GM12878 (cell line): Measurements from ENCODE around the gene LRP8. TPM values are rescaled to one million over a fixed set of nuclear protein-coding genes. Genes with fewer than 3 reads are reported as not detected.

ENCODE experiments used
- ATAC-seq: fragments of 200-7000 bp; cut with Tn5 transposase; 3 replicates; pipeline ENCODE4 v1.9.1; 2020; ENCODE audit warnings: mild to moderate bottlenecking, moderate library complexity
- BruUV-seq: library from RNA; stranded (reverse); fragments of 400-500 nt; replicated peaks from 2 replicates; lab custom pipeline; 2021; lab: Mats Ljungman, UMichigan
- CTCF ChIA-PET: fragments of 300-600 bp; sonication (Branson Sonifier 250); formaldehyde crosslinking; extraction: SDS; loops from one replicate; lab custom pipeline; 2021; ENCODE audit warnings: inconsistent platforms; lab: Yijun Ruan, JAX
- POLR2A ChIA-PET: fragments of 350-600 bp; formaldehyde crosslinking; extraction: SDS; loops from one replicate; lab custom pipeline; 2021; ENCODE audit warnings: inconsistent platforms; lab: Charles Lee
- RAD21 ChIA-PET: fragments of 300-600 bp; sonication (Branson Sonifier 250); formaldehyde crosslinking; loops from one replicate; lab custom pipeline; 2023; ENCODE audit warnings: antibody characterized with exemption; ENCODE audit not compliant: unreplicated experiment; lab: Charles Lee
- SMC1A ChIA-PET: fragments of 300-600 bp; sonication (Branson Sonifier 250); formaldehyde crosslinking; loops from one replicate; lab custom pipeline; 2023; ENCODE audit not compliant: unreplicated experiment, uncharacterized antibody; lab: Charles Lee
- DNase-seq: peaks from one replicate; pipeline ENCODE4 v3.0.0-alpha.2; 2011; ENCODE audit warnings: low read depth, low spot score
- FAIRE-seq: peaks from 3 replicates; lab custom pipeline; 2011; peaks lifted over from hg19 to GRCh38; lab: Jason Lieb, UNC
- H2AFZ ChIP-seq: 2 replicates; pipeline ENCODE4 v1.6.0; 2011; ENCODE audit warnings: low read depth, low read length, control low read depth; ENCODE audit not compliant: control insufficient read depth
- H3K27ac ChIP-seq: 2 replicates; pipeline ENCODE4 v1.5.1; 2011; ENCODE audit warnings: control low read depth; ENCODE audit not compliant: control insufficient read depth, insufficient read depth
- H3K27me3 ChIP-seq, 2 experiments: replicated peaks in 1 of 2; 2 replicates each; pipeline versions ENCODE4 v1.6.0 to v1.6.1; 2011; ENCODE audit warnings: low read length in 1 of 2; ENCODE audit not compliant: control insufficient read depth in 2 of 2, insufficient read depth in 2 of 2
- H3K36me3 ChIP-seq, 2 experiments: 2 replicates each; pipeline ENCODE4 v1.5.1; 2011; ENCODE audit warnings: low read length in 1 of 2; ENCODE audit not compliant: control insufficient read depth in 2 of 2, insufficient read depth in 2 of 2
- H3K4me1 ChIP-seq: 2 replicates; pipeline ENCODE4 v1.6.1; 2011; ENCODE audit warnings: mild to moderate bottlenecking, low read length, moderate library complexity, mixed read lengths; ENCODE audit not compliant: control insufficient read depth, insufficient read depth
- H3K4me2 ChIP-seq: 2 replicates; pipeline ENCODE4 v1.6.0; 2011; ENCODE audit warnings: control low read depth; ENCODE audit not compliant: control insufficient read depth, insufficient read depth
- H3K4me3 ChIP-seq: fragments of 200-600 bp; sonication (generic); 2 replicates; pipeline ENCODE4 v1.5.1; 2016
- H3K79me2 ChIP-seq: 2 replicates; pipeline ENCODE4 v1.6.0; 2011; ENCODE audit warnings: low read length; ENCODE audit not compliant: control insufficient read depth, insufficient read depth
- H3K9ac ChIP-seq: 2 replicates; pipeline ENCODE4 v1.8.0; 2011; ENCODE audit warnings: low read length, control low read depth, mixed read lengths; ENCODE audit not compliant: control insufficient read depth, insufficient read depth
- H3K9me3 ChIP-seq: replicated peaks from 3 replicates; pipeline ENCODE4 v1.5.1; 2011; ENCODE audit warnings: mild to moderate bottlenecking, low read length; ENCODE audit not compliant: control insufficient read depth, insufficient read depth
- H4K20me1 ChIP-seq: 2 replicates; pipeline ENCODE4 v1.6.0; 2011; ENCODE audit not compliant: control insufficient read depth, insufficient read depth
- MTA2 ChIP-seq: fragments of 450-650 bp; IDR thresholded peaks from 2 replicates; pipeline ENCODE4 v1.6.1; 2016; ENCODE audit warnings: low read depth, mild to moderate bottlenecking, moderate library complexity
- ZZZ3 ChIP-seq: IDR thresholded peaks from 2 replicates; pipeline ENCODE4 v1.6.1; 2011; ENCODE audit warnings: low read depth; ENCODE audit not compliant: control insufficient read depth, insufficient read length
- WGBS: methylation state at CpG from one replicate; pipeline ENCODE4 v1.1.6; 2016; ENCODE audit warnings: low lambda C conversion rate; ENCODE audit not compliant: insufficient replicate concordance, insufficient coverage; ENCODE audit errors: missing lambda C conversion rate; 5-methylcytosine and 5-hydroxymethylcytosine counted together
- in situ Hi-C: fragments of 300-500 bp; cut with MboI; formaldehyde crosslinking; loops from 9 replicates; pipeline ENCODE4 v1.14.3; 2018; ENCODE audit warnings: mixed read lengths
- intact Hi-C: fragments of 100-400 bp; cut with micrococcal nuclease; formaldehyde crosslinking; loops from one replicate; pipeline ENCODE4 v1.14.2; 2022; ENCODE audit not compliant: unreplicated experiment
- polyA plus RNA-seq, 11 experiments: library from polyadenylated mRNA; depleted of rRNA in 4 of 11; unstranded in 6 of 11; stranded (reverse) in 5 of 11; fragments of >200 nt; fragmentation: Nextera tagmentation in 4 of 11; fragmentation: Illumina TruSeq in 1 of 11; extraction: Ambion mirVana in 4 of 11; extraction: Trizol in 1 of 11; gene quantifications; 1 replicate in 1 of 11; 2 replicates in 10 of 11; pipeline versions ENCODE4 v1.2.1 to v1.2.3, GENCODE V29; 2011 to 2016; ENCODE audit warnings: inconsistent platforms in 2 of 11, missing spikeins in 2 of 11, low read depth in 1 of 11
- total RNA-seq, 4 experiments: library from RNA; depleted of rRNA in 3 of 4; stranded (reverse); fragments of >200 nt in 3 of 4; fragmentation: Illumina TruSeq in 1 of 4; extraction: Trizol in 1 of 4; gene quantifications; 2 replicates each; pipeline versions ENCODE4 v1.2.1 to v1.2.3, GENCODE V29; 2013 to 2021
- TF ChIP-seq, protein P1 (sequence below): IDR thresholded peaks from 2 replicates; pipeline ENCODE4 v1.6.1; 2012; ENCODE audit warnings: low read depth, low read length, improper control_type of control experiment

The LRP8 gene
- total and polyA plus RNA-seq, 10 of the 15 experiments (the other 5 are each of a cell fraction or from before 2014, with no cell fraction given), result 2.8 to 40.5 (median 22.3) TPM

DNA sequence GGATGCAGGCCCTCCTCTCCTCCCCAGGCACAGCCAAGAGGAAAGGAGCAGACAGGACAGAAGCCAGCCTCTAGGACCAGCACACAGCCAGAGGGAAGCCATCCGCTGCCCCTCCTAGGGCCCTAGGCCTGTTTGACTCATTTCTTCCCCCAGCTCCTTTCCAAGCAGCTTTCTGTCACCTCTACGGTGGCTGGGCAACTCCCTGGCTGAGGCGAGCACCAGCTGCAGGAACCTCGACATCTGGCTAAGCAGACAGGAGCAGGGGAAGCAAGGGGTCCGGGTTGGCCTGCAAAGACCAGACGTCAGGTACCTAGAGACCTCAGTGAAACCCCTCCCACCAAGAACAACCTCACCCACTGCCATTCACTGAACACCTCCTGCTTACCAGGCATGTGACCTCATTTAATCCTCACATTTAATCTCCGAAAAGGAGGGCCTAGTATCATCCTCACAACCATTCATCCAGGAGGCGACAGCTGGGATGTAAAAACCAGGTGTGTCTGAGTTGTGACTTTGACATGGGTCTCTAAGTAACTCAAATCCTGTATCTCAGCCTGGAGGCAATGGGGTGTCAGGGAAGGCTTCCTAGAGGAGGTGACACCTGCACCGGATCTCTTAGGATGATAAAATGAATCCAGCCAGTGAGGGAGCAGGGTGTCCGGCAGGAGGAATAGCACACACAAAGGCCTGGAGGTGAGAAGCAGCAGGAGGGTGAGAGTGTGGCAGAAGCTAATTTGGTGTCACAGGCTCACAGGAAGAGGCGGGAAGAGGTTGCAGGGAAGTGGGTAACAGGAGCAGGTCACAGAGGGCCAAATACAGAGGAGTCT lies 5.9 kb downstream of the LRP8 start:
- peak overlapping the region; percentile 6; the same call in 1 of the 2 replicates for H3K27ac ChIP-seq
- in situ Hi-C loops (no loop called here), intact Hi-C loops (no loop called here)
- peaks cover 13% of the 10 kb centered on the region for H3K4me1 ChIP-seq
- H3K9me3 ChIP-seq, result no peaks in the 10 kb centered on the region
- POLR2A ChIA-PET, result interaction anchor here (1.0 kb wide), 1 partner anchor 45 kb away, joined by 3 read pairs; no protein-coding TSS in a partner anchor
- 66% methylated on average over 11 of the region's 11 CpGs for WGBS
- no peak overlapping the region for H2AFZ ChIP-seq
- H3K9ac ChIP-seq, result no peak overlapping the region
- peaks cover 28 to 30% of the 10 kb centered on the region in 2 experiments for H3K36me3 ChIP-seq
- SMC1A ChIA-PET, result interaction anchor here (1.8 kb wide), 1 partner anchor 35 kb away, joined by 4 read pairs; no protein-coding TSS in a partner anchor
- no peak for TF ChIP-seq ZZZ3
- no peak for TF ChIP-seq MTA2
- TF ChIP-seq, protein P1, sequence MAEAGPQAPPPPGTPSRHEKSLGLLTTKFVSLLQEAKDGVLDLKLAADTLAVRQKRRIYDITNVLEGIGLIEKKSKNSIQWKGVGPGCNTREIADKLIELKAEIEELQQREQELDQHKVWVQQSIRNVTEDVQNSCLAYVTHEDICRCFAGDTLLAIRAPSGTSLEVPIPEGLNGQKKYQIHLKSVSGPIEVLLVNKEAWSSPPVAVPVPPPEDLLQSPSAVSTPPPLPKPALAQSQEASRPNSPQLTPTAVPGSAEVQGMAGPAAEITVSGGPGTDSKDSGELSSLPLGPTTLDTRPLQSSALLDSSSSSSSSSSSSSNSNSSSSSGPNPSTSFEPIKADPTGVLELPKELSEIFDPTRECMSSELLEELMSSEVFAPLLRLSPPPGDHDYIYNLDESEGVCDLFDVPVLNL, result no peak
- DNase-seq (no peak), ATAC-seq (no peak), FAIRE-seq (no peak)
- CTCF ChIA-PET, result interaction anchor here (0.9 to 2.3 kb wide), 3 partner anchors 30 to 82 kb away, joined by 3 to 8 read pairs (median 4); no protein-coding TSS in a partner anchor
- H3K4me2 ChIP-seq, result no peak overlapping the region
- no TSS peak for BruUV-seq
- no peaks in the 10 kb centered on the region for H4K20me1 ChIP-seq
- no peak overlapping the region for H3K4me3 ChIP-seq
- RAD21 ChIA-PET, result interaction anchor here (1.7 kb wide), 1 partner anchor 26 kb away, joined by 5 read pairs; no protein-coding TSS in a partner anchor
- peaks cover 44% of the 10 kb centered on the region for H3K79me2 ChIP-seq
- H3K27me3 ChIP-seq, result no peaks in the 10 kb centered on the region
